AG04450 (cell line): Measurements from ENCODE around the gene GCDH. TPM values are rescaled to one million over a fixed set of nuclear protein-coding genes. Genes with fewer than 3 reads are reported as not detected.

Experiments
- CTCF ChIA-PET: fragments of 300-600, 350-600 bp; formaldehyde crosslinking; extraction: SDS; loops from one replicate; lab custom pipeline; 2022; ENCODE audit warnings: antibody characterized with exemption, inconsistent platforms; lab: Charles Lee
- POLR2A ChIA-PET: fragments of 350-600 bp; formaldehyde crosslinking; extraction: SDS; loops from one replicate; lab custom pipeline; 2021; ENCODE audit warnings: antibody characterized with exemption, inconsistent platforms; lab: Yijun Ruan, JAX
- DNase-seq: peaks from one replicate; pipeline ENCODE4 v3.0.0-alpha.2; 2011; ENCODE audit warnings: low read depth, low spot score
- H3K27ac ChIP-seq: one replicate; pipeline ENCODE4 v1.5.1; 2012; ENCODE audit warnings: low read depth, low read length, control low read depth
- H3K27me3 ChIP-seq: one replicate; pipeline ENCODE4 v1.6.0; 2012; ENCODE audit warnings: low read length; ENCODE audit not compliant: control insufficient read depth, insufficient read depth
- H3K4me3 ChIP-seq: 2 replicates; pipeline ENCODE4 v1.5.1; 2011; ENCODE audit warnings: mild to moderate bottlenecking, low read depth, low read length, control low read depth
- H3K9me3 ChIP-seq: 2 replicates; pipeline ENCODE4 v1.5.1; 2012; ENCODE audit warnings: low read length; ENCODE audit not compliant: control insufficient read depth, insufficient read depth
- polyA plus RNA-seq: library from polyadenylated mRNA; depleted of rRNA; stranded (reverse); fragments of >200 nt; gene quantifications from 2 replicates; pipeline ENCODE4 v1.2.3, GENCODE V29; 2011
- TF ChIP-seq, protein P1 (sequence below): IDR thresholded peaks from 2 replicates; pipeline ENCODE4 v1.5.1; 2011; ENCODE audit warnings: low read depth, low read length, control low read depth, inconsistent platforms

GCDH gene
- polyA plus RNA-seq, 1 experiment: 11.4 TPM

DNA sequence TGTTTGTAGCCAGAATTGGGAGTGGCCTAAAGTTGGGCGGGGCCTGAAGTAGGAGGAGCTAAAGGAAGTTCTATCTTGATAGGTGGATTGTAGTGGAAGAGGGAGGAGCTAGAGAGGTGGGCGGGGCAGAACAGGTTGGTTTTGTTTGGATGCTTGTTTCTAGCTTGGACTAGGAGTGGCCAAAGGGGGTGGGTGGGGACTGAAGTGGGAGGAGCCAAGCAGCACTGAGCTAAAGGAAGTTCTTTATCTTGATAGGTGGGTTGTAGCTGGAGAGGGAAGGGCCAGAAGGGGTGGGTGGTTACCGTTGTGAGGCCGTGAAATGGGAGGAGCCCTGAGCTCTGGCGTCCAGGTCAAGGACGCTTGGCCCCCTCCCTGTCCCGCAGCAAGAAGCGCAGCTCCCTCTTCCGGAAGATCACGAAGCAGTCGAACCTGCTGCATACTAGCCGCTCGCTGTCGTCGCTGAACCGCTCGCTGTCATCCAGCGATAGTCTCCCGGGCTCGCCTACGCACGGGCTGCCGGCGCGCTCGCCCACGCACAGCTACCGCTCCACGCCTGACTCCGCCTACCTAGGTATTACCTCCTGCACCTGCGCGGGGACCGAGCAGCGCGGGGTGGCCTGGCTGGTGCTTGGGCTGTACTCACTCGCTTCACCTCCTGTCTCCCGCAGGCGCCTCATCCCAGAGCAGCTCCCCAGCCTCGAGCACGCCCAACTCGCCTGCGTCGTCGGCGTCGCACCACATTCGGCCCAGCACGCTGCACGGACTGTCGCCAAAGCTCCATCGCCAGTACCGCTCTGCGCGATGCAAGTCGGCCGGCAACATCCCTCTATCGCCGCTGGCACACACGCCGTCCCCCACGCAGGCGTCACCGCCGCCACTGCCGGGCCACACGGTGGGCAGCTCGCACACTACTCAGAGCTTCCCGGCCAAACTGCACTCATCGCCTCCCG is 17.7 kb upstream of the GCDH start:
- ChIA-PET POLR2A (interaction anchor here (0.7 kb wide), 1 partner anchor 710 kb away, joined by 3 read pairs; no protein-coding TSS in a partner anchor), CTCF (interaction anchor here (1.0 to 2.0 kb wide), 2 partner anchors 26 to 814 kb away, joined by 3 to 13 read pairs; no protein-coding TSS in a partner anchor)
- Histone ChIP-seq H3K9me3 (peaks cover 20% of the 10 kb centered on the region), H3K27me3 (no peaks in the 10 kb centered on the region), H3K4me3 (no peak overlapping the region), H3K27ac (no peak overlapping the region)
- TF ChIP-seq, protein P1, sequence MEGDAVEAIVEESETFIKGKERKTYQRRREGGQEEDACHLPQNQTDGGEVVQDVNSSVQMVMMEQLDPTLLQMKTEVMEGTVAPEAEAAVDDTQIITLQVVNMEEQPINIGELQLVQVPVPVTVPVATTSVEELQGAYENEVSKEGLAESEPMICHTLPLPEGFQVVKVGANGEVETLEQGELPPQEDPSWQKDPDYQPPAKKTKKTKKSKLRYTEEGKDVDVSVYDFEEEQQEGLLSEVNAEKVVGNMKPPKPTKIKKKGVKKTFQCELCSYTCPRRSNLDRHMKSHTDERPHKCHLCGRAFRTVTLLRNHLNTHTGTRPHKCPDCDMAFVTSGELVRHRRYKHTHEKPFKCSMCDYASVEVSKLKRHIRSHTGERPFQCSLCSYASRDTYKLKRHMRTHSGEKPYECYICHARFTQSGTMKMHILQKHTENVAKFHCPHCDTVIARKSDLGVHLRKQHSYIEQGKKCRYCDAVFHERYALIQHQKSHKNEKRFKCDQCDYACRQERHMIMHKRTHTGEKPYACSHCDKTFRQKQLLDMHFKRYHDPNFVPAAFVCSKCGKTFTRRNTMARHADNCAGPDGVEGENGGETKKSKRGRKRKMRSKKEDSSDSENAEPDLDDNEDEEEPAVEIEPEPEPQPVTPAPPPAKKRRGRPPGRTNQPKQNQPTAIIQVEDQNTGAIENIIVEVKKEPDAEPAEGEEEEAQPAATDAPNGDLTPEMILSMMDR: no peak
- DNase-seq: no peak

DNA sequence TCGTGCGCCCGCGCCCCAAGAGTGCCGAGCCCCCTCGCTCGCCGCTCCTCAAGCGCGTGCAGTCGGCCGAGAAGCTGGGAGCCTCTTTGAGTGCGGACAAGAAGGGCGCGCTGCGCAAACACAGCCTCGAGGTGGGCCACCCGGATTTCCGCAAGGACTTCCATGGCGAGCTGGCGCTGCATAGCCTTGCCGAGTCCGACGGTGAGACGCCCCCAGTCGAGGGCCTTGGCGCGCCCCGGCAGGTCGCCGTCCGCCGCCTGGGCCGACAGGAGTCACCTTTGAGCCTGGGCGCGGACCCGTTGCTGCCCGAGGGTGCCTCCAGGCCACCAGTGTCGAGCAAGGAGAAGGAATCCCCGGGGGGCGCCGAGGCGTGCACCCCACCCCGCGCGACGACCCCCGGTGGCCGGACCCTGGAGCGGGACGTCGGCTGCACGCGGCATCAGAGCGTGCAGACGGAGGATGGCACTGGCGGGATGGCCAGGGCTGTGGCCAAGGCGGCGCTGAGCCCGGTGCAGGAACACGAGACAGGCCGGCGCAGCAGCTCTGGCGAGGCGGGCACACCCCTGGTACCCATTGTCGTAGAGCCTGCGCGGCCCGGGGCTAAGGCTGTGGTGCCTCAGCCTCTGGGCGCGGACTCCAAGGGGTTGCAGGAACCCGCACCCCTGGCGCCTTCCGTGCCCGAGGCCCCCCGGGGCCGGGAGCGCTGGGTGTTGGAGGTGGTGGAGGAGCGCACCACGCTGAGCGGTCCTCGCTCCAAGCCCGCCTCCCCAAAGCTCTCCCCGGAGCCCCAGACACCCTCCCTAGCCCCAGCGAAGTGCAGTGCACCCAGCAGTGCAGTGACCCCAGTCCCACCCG is 16.8 kb upstream of the GCDH start:
- H3K4me3 ChIP-seq: no peak overlapping the region
- no peaks in the 10 kb centered on the region for H3K27me3 ChIP-seq
- no peak overlapping the region for H3K27ac ChIP-seq
- TF ChIP-seq, protein P1: no peak
- POLR2A ChIA-PET: no interaction called here
- peaks cover 20% of the 10 kb centered on the region for H3K9me3 ChIP-seq
- CTCF ChIA-PET: interaction anchor here (0.6 to 1.0 kb wide), 2 partner anchors 109 to 910 kb away, joined by 3 read pairs; no protein-coding TSS in a partner anchor
- DNase-seq: no peak

DNA sequence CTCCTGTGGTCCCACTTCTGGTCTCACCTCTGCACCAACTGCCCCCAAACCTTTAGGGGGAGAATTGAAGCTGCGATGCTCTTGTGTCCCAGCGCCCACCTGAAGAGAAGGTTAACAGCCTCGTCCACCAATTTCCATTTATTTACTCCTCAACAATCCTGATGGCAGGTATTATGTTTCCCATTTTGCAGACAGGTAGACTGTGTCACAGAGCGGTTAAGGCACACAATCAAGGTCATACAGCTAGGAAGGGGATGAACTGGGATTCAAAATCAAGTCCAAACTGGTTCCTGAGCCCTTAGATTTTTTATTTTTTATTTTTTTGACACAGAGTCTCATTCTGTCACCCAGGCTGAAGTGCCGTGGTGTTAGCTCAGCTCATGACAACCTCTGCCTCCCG is 15.9 kb upstream of the GCDH start:
- ChIA-PET CTCF (interaction anchor here (1.0 kb wide), 1 partner anchor 110 kb away, joined by 3 read pairs; no protein-coding TSS in a partner anchor), POLR2A (no interaction called here)
- no peak for DNase-seq
- TF ChIP-seq, protein P1: no peak
- Histone ChIP-seq H3K27ac (no peak overlapping the region), H3K9me3 (peaks cover 20% of the 10 kb centered on the region), H3K4me3 (no peak overlapping the region), H3K27me3 (no peaks in the 10 kb centered on the region)

DNA sequence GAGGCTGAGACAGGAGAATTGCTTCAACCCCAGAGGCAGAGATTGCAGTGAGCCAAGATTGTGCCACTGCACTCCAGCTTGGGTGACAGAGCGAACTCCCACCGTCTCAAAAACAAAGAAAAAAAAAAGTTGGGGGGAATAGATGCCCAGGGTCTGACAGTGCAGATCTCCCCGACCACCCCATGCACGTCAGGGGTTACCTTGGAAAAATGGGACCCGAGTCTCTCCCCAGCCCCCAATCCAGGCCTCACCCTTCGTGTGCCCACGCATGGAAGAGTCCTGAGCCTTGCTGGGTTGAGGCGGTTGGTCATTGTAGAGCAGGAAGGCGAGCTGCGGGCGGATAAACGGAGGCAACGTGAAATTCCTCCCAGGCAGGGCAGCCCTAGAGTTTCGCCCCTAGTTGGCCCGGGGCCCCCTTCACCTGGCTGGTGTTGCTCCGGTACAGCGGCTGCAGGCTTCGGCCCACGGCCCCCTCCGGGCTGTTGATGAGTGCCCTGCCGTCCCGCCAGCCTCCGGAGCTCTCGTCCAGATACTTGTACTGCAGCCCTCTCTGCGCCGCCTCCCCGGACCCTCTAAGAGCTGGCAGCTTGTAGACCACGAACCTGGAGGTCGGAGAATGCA is 10.3 kb upstream of the GCDH start:
- POLR2A ChIA-PET: interaction anchor here (0.9 to 1.4 kb wide), 4 partner anchors 51 to 89 kb away, joined by 3 to 4 read pairs (median 4); partner anchors contain the start of genes FARSA and JUNB
- H3K27me3 ChIP-seq: peaks cover 20% of the 10 kb centered on the region
- DNase-seq: no peak
- peak overlapping the region; percentile 73 for H3K27ac ChIP-seq
- CTCF ChIA-PET: interaction anchor here (0.8 to 1.4 kb wide), 4 partner anchors 10 to 114 kb away, joined by 3 to 8 read pairs (median 6); partner anchors contain the start of gene GCDH
- peaks cover 24% of the 10 kb centered on the region for H3K9me3 ChIP-seq
- peak overlapping the region; percentile 82 for H3K4me3 ChIP-seq
- TF ChIP-seq, protein P1: no peak
